ENCODE data around the gene VAC14. TPM values are rescaled to one million over a fixed set of nuclear protein-coding genes. Genes with fewer than 3 reads are reported as not detected.
A peak's percentile ranks its signal among the peaks of the same experiment; 100 is the strongest.

The VAC14 gene
- total RNA-seq, 1 donor from 2014 or later: 13.6 TPM

GRCh38 chr16:70725024-70725911 is 75.7 kb downstream of the VAC14 start:
- no peak for DNase-seq (ENCODE audit: low read depth in 2 of 2)

- DNase-seq (ENCODE audit: low read depth in 2 of 2): no peak
These were observed 76.6 kb downstream of the VAC14 start for GRCh38 chr16:70724146-70725023.

DNA sequence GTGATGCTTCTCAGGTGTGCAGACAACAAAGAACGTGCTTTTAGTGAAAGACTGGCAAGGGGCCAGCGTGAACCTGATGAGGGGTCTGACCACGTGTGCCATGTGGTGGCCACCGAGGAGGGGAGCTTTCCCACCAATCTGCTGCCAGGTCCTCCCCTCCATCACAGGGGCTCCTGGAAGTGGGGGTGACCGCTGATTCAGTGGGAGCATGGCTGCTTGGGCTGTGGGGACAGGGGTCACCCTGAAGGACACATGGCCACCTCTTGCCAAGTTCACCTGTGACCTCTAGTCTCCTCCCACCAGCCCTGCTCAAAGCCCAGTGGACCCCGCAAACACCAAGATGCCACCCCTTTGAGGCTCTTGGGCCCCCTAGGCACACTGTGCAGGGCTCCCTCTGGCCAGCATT is 77.2 kb downstream of the VAC14 start:
- DNase-seq (ENCODE audit: low read depth in 2 of 2): no peak

GRCh38 chr16:70721202-70721963 is 79.6 kb downstream of the VAC14 start:
- DNase-seq (ENCODE audit: low read depth in 2 of 2): no peak

- DNase-seq (ENCODE audit: low read depth in 2 of 2): no peak
These were observed 80.3 kb downstream of the VAC14 start for GRCh38 chr16:70720425-70721201.

- no peak for DNase-seq (ENCODE audit: low read depth in 2 of 2)
These were observed 83.9 kb downstream of the VAC14 start for GRCh38 chr16:70717065-70717464.

DNA sequence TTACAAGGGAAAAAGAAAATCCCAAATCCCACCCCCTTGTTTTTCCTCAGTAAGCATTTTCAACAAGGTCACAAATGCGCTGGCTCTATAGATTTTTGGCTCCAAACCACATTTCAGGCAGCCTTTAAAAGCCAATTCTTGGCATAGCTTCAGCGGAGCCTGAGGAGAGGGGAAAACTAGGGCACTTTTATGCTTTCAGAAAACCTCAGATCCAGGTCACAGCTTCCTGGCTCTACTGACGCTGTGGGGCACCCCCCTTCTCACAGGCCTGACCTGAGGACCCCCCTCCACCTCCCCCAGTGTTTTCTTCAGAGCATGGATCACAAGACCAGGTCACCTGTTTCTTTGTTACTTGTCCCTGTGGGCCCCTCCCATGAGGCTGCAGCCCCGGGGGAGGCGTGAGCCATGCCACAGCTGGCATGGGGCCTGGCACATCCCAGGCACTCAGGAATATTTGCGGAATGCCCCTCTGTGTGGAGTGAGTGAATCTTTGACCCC is 85.0 kb downstream of the VAC14 start:
- DNase-seq (ENCODE audit: low read depth in 2 of 2): peak; percentile 23 to 31

GRCh38 chr16:70715055-70715858 is 85.7 kb downstream of the VAC14 start:
- DNase-seq (ENCODE audit: low read depth in 2 of 2): peak in 1 of 2 donors; percentile 75

DNA sequence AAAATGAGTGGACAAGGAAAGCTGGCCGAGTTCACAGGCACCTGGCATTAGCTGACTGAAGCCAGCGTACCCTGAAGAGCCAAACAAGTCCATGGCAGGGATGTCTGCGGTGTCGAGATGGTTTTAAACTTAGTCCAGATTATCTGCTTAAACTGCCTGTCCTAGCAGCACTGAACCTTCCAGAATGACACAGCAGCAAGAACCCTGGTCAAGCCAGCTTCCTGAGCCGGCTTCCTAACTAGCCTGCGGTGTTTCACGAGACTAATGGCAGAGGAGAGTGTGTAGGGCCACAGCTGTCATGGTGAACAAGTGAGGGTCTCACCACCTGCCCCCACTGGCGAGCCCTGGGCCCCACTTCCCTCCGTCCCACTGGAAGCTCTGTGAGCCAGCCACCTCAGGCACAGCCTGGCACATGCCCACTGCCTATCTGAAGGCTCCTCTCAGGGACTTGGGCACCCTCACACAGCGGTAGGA is 86.3 kb downstream of the VAC14 start:
- peak in 1 of 2 donors; percentile 27 for DNase-seq (ENCODE audit: low read depth in 2 of 2)

DNA sequence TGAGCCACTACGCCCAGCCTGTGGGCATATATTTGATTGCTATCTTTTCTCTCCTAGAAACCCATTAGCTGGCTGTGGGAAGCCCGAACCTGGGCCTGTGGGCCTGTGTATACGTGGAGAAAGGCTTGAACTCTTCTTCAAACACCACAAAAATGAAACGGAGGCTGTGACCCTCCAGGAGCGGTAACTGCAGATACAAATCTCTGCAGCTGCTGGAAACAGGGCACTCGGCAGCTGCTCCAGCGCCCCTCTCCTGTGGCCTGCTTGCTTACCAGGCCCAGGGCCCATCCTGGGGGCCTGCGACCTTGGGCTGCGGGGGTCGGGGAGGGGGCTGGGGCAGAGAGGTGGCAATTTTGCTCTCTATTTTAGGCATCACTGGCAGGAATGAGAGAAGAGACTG is 87.1 kb downstream of the VAC14 start:
- DNase-seq (ENCODE audit: low read depth in 2 of 2): no peak

DNA sequence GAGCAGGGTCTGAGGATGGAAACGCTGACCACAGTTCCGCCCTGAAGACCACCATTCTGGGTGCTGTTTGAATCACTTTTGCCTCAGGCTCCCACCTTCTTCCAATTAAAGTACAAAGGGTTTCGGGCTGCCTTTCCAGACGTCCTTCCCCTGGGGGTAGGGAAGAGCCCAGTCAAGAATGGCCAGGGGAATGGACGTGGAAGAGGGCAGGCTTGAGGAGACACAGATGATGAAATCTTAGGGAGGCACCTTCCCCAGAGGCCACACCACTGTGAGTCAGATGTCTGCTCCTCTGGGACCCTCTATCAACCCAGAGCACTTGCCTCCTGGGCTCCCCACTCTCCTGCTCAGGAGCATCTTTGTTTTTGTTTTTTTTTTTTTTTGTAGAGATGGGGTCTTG is 87.6 kb downstream of the VAC14 start:
- no peak for DNase-seq (ENCODE audit: low read depth in 2 of 2)

DNA sequence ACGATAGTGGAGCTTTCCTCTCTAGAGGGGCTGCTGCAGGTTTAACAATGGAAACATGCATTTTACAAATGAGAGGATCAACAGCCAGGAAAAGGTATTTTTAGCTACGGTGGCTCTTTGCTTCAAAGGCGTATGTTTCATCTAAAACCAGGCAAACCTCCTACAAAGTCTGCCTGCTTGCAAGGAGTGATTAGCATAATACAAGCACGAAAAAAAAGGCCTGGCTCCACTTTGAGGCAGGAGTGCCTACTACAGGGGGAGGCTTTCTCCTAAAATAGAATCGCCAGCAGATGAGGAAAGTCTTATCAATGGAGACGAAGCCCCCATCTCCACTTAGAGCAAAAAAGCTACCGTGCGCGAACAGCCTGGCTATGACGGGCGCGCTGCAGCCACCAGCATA is 88.0 kb downstream of the VAC14 start:
- no peak for DNase-seq (ENCODE audit: low read depth in 2 of 2)

DNA sequence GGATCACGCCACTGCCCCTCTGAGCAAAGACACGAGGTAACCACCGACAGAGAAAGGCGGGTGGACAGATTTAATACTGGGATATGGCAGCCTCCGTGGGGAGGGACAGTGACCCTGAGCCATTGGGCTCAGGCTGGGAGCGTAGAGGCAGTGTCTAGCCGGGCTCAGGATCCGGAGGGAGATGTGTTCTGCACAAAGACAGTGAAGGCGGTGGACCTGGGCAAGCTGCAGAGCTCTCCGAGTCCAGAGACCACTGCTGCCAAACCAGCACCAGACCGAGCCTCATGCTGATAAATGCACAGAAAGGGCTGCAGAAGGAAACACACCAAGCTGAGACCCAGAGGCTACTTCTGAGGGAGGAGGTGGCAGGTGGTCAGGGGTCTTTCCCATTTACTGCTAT is 88.6 kb downstream of the VAC14 start:
- no peak for DNase-seq (ENCODE audit: low read depth in 2 of 2)

DNA sequence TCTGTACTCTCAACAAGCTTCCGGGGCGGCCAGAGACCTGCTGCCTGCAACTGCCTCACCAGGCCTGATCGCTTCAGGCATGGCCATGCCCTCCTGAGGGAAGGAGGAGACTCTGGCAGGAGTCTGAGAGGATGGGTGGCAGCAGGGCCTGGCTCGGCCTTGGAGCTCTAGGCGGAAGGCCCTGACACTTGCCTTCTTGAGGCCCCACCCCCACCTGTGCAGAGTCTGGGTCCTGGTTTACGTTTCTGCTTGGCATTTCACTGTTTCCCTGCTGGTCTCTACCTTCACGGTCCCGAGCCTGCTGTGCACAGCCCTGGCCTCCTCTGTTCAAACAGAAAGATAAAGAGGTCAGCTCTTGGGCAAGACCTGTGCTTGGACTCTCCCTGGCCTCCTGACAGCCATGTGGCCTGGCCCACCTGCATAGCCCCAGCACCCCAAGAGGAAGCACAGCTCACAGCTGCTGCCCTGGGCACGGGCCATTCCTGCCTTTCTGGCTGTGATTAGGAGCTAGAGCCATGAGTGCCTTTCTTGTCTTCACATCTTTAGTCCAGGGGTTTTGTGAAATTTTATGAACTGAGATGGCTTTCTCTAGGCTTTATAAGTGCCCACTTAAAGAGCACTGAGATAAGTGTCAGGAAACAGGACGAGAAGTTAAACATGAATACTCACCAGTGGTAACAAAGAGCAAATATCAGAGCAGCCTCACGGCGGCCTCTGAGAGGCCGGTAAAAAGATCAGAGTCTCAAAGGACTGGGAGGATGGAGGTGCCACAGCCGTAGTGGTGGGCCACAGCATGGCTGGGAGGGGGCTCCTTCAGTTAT is 89.5 kb downstream of the VAC14 start:
- no peak for DNase-seq (ENCODE audit: low read depth in 2 of 2)

- DNase-seq (ENCODE audit: low read depth in 2 of 2): no peak
These were observed 90.3 kb downstream of the VAC14 start for GRCh38 chr16:70710422-70711210.

- DNase-seq (ENCODE audit: low read depth in 2 of 2): no peak
These were observed 91.0 kb downstream of the VAC14 start for GRCh38 chr16:70709942-70710341.

GRCh38 chr16:70709457-70709856 is 91.5 kb downstream of the VAC14 start:
- DNase-seq (ENCODE audit: low read depth in 2 of 2): no peak

Measured in dermis microvascular lymphatic vessel endothelial cell (primary cell).